ENCODE data around the gene C1QTNF8. TPM values are rescaled to one million over a fixed set of nuclear protein-coding genes. Genes with fewer than 3 reads are reported as not detected.
"Not testable (repeated sequence)": the region's sequence is repeated elsewhere in the genome, so short reads cannot be mapped to it uniquely, and the experiment has no call there.

C1QTNF8 gene
- polyA plus RNA-seq, 2 of the 4 experiments (the other 2 are of a cell fraction), result not detected

DNA sequence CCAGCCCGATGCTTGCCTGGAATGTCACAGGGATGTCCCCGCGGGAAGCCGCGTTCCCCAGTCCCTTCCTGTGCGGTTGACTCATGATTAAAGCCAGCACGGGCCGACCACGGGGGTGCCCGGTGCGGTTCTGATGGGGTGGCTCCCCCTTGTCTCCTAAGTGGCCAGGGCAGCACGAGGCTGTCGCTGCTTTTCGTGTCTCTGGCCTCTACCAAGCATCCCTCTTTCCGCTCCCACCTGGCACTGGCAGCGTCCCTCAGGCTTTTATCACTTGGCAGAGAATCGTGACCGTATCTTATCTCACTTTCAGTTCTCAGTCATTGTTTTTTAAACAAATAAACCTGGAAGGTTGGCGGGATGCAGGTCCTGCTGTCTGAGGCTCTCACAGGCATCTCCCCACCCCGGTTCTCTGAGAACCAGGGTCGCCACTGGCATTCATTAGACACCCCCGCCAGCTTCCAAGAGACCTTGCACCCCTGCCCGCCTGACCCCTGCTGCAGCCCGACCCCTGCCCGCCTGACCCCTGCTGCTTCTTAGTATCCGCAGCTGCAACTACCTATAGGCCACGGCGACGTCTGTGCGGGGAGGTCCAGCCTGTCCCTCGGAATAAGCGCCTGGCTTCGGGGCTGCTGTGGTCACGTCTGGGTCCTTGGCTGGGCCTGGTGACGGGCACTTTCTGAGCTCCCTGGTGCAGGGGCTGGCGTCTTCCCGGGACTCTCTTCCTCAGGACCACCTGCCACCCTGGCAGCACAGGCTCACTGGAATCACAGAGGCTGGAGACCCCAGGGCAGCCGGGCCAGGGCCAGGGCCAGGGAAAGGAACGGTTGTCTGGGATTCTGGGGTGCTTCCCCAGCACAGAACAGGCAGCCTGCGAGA, 7.5 kb downstream of the C1QTNF8 start:
- no peak for TF ChIP-seq E2F6 (IDR thresholded peaks at IDR 0.05; ENCODE audit: borderline replicate concordance, low read depth)
- no peak for TF ChIP-seq ZC3H11A (IDR thresholded peaks at IDR 0.05)
- TF ChIP-seq GATA3 (IDR thresholded peaks at IDR 0.05; ENCODE audit: borderline replicate concordance), result peak; percentile 44; the same call in 1 of the 2 replicates
- no peak for TF ChIP-seq CBX2 (IDR thresholded peaks at IDR 0.05; ENCODE audit: borderline replicate concordance, low read depth)
- FAIRE-seq (no peak), DNase-seq (ENCODE audit: low read depth in 1 of 2, low spot score in 1 of 2) (no peak), ATAC-seq (no peak)
- peaks cover 32% of the 10 kb centered on the region for H3K4me1 ChIP-seq
- CTCF ChIA-PET, result interaction anchor here (0.9 to 11.9 kb wide), 5 partner anchors 9 to 32 kb away, joined by 3 to 108 read pairs (median 3); no protein-coding TSS in a partner anchor
- H3K4me2 ChIP-seq, result peak overlapping the region; percentile 98
- H3K4me3 ChIP-seq, result no peak overlapping the region
- POLR2A ChIA-PET, result no interaction called here
- WGBS (ENCODE audit: missing lambda C conversion rate), result 38% methylated on average over 30 of the region's 40 CpGs
- peaks cover 23% of the 10 kb centered on the region for H3K9me3 ChIP-seq
- peak overlapping the region; percentile 91 to 97; a peak in 5 of 6 replicates for H3K27ac ChIP-seq

- whole genome bisulfite sequencing (ENCODE audit: missing lambda C conversion rate), result 76% methylated on average over 8 of the region's 10 CpGs
- ATAC-seq; H3K27ac ChIP-seq; DNase-seq (ENCODE audit: low read depth in 1 of 2, low spot score in 1 of 2); POLR2A ChIA-PET; H3K4me2 ChIP-seq; FAIRE-seq; H3K4me3 ChIP-seq: not testable (repeated sequence)
- Histone ChIP-seq H3K4me1 (peaks cover 53% of the 10 kb centered on the region), H3K9me3 (peaks cover 23% of the 10 kb centered on the region)
- CTCF ChIA-PET, result interaction anchor here (0.6 to 11.9 kb wide), 3 partner anchors 12 to 272 kb away, joined by 3 to 108 read pairs (median 4); no protein-coding TSS in a partner anchor
Measured at GRCh38 chr16:1086443-1086842, 9.6 kb downstream of the C1QTNF8 start.

DNA sequence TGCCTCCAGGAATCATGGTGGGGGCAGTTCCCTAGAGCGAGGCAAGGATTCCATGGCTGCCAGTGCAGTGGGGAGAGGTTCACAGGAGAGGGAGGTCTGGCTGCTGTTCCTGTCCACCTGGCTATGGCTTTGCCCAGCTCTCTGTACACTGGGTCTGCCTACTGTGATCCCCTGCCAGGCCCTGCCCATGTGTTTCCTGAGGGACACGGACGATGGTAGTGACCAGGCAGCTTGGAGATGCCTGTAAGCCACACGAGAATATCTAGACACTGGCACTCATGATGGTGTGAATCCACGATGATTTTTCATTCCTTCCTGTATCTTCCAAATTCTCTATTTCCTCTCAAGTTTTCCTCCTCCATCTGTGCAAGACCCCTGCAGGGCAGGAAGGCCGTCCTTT, 11.1 kb downstream of the C1QTNF8 start:
- CTCF ChIA-PET, result interaction anchor here (1.1 to 11.9 kb wide), 2 partner anchors 29 to 96 kb away, joined by 3 to 108 read pairs; no protein-coding TSS in a partner anchor
- H3K4me1 ChIP-seq, result peaks cover 44% of the 10 kb centered on the region

GRCh38 chr16:1082952-1083675, 12.9 kb downstream of the C1QTNF8 start:
- H3K27ac ChIP-seq, result peak overlapping the region; percentile 80 to 82
- ChIA-PET CTCF (interaction anchor here (1.4 to 11.9 kb wide), 2 partner anchors 15 to 27 kb away, joined by 3 to 108 read pairs; no protein-coding TSS in a partner anchor), POLR2A (no interaction called here)
- ATAC-seq (no peak), FAIRE-seq (no peak), DNase-seq (ENCODE audit: low read depth in 1 of 2, low spot score in 1 of 2) (no peak)
- peak overlapping the region; percentile 68 for H3K4me2 ChIP-seq
- 68% methylated on average over 13 of the region's 34 CpGs for WGBS (ENCODE audit: missing lambda C conversion rate)
- H3K4me1 ChIP-seq, result peaks cover 40% of the 10 kb centered on the region
- H3K9me3 ChIP-seq, result peaks cover 23% of the 10 kb centered on the region
- no peak for TF ChIP-seq CHD2 (IDR thresholded peaks at IDR 0.05; ENCODE audit: low read length, partially characterized antibody)
- no peak for TF ChIP-seq RNF2 (IDR thresholded peaks at IDR 0.05; ENCODE audit: borderline replicate concordance, low read depth)
- no peak for TF ChIP-seq ZC3H11A (IDR thresholded peaks at IDR 0.05)
- TF ChIP-seq, protein P1, sequence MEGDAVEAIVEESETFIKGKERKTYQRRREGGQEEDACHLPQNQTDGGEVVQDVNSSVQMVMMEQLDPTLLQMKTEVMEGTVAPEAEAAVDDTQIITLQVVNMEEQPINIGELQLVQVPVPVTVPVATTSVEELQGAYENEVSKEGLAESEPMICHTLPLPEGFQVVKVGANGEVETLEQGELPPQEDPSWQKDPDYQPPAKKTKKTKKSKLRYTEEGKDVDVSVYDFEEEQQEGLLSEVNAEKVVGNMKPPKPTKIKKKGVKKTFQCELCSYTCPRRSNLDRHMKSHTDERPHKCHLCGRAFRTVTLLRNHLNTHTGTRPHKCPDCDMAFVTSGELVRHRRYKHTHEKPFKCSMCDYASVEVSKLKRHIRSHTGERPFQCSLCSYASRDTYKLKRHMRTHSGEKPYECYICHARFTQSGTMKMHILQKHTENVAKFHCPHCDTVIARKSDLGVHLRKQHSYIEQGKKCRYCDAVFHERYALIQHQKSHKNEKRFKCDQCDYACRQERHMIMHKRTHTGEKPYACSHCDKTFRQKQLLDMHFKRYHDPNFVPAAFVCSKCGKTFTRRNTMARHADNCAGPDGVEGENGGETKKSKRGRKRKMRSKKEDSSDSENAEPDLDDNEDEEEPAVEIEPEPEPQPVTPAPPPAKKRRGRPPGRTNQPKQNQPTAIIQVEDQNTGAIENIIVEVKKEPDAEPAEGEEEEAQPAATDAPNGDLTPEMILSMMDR (IDR thresholded peaks at IDR 0.05), result no peak
- TF ChIP-seq KDM5A (IDR thresholded peaks at IDR 0.05), result no peak
- no peak overlapping the region for H3K4me3 ChIP-seq

More for the DNA sequence above, 11.1 kb downstream of the C1QTNF8 start:
- POLR2A ChIA-PET, result no interaction called here
- no peak for ATAC-seq
- Histone ChIP-seq H3K4me3 (no peak overlapping the region), H3K9me3 (peaks cover 23% of the 10 kb centered on the region), H3K4me2 (no peak overlapping the region), H3K27ac (no peak overlapping the region)
- no peak for DNase-seq (ENCODE audit: low read depth in 1 of 2, low spot score in 1 of 2)
- no peak for TF ChIP-seq MAFK (IDR thresholded peaks at IDR 0.05; ENCODE audit: partially characterized antibody)
- no peak for TF ChIP-seq GATA3 (IDR thresholded peaks at IDR 0.05; ENCODE audit: borderline replicate concordance)
- no peak for TF ChIP-seq JUN (IDR thresholded peaks at IDR 0.05)
- TF ChIP-seq TP53 (CRISPR knock-in tag; IDR thresholded peaks at IDR 0.05), result no peak
- no peak for TF ChIP-seq TFCP2L1 (CRISPR knock-in tag; IDR thresholded peaks at IDR 0.05)
- no peak for TF ChIP-seq JUNB (IDR thresholded peaks at IDR 0.05)
- WGBS (ENCODE audit: missing lambda C conversion rate), result 75% methylated on average over 6 of the region's 6 CpGs
- FAIRE-seq, result no peak

Measured in A549 (cell line).